ENCODE data around the gene PPP6R1. TPM values are rescaled to one million over a fixed set of nuclear protein-coding genes. Genes with fewer than 3 reads are reported as not detected.

PPP6R1 gene
- total RNA-seq, 2 donors from 2014 or later, result 260 to 492 TPM

- H3K4me3 Mint-ChIP-seq, result peak overlapping the region; percentile 64
- DNase-seq (ENCODE audit: low spot score) (no peak), ATAC-seq (peak in 1 of 2 donors; percentile 62)
- H3K27ac Mint-ChIP-seq, result peak overlapping the region; percentile 29 to 81
- H3K36me3 Mint-ChIP-seq, result peaks cover 5% of the 10 kb centered on the region
- peaks cover 29 to 35% of the 10 kb centered on the region in 2 donors for H3K4me1 Mint-ChIP-seq (ENCODE audit: low read depth in 2 of 2)
- H3K9me3 Mint-ChIP-seq, result no peaks in the 10 kb centered on the region
- H3K27me3 Mint-ChIP-seq, result no peaks in the 10 kb centered on the region
Observed at GRCh38 chr19:55275851-55276719, 17.3 kb upstream of the PPP6R1 start.

- Mint-ChIP-seq H3K27me3 (no peaks in the 10 kb centered on the region), H3K4me3 (no peak overlapping the region), H3K4me1 (ENCODE audit: low read depth in 2 of 2) (peaks cover 23 to 24% of the 10 kb centered on the region in 2 donors), H3K36me3 (peaks cover 5% of the 10 kb centered on the region), H3K27ac (no peak overlapping the region), H3K9me3 (no peaks in the 10 kb centered on the region)
- ATAC-seq (no peak), DNase-seq (ENCODE audit: low spot score) (no peak)
Observed at GRCh38 chr19:55273978-55274707, 15.3 kb upstream of the PPP6R1 start.

GRCh38 chr19:55272142-55272541 lies 13.3 kb upstream of the PPP6R1 start:
- Mint-ChIP-seq H3K36me3 (peaks cover 5% of the 10 kb centered on the region), H3K27me3 (no peaks in the 10 kb centered on the region)
- no peak for ATAC-seq

GRCh38 chr19:55270172-55270942 lies 11.5 kb upstream of the PPP6R1 start:
- peaks cover 6% of the 10 kb centered on the region for H3K9me3 Mint-ChIP-seq
- ATAC-seq (peak; percentile 20 to 51), DNase-seq (ENCODE audit: low spot score) (no peak)
- H3K4me1 Mint-ChIP-seq (ENCODE audit: low read depth in 2 of 2), result peaks cover 14 to 17% of the 10 kb centered on the region in 2 donors
- H3K36me3 Mint-ChIP-seq, result peaks cover 16% of the 10 kb centered on the region
- H3K27me3 Mint-ChIP-seq, result no peaks in the 10 kb centered on the region
- no peak overlapping the region for H3K4me3 Mint-ChIP-seq
- no peak overlapping the region for H3K27ac Mint-ChIP-seq

More at GRCh38 chr19:55272142-55272541, 13.3 kb upstream of the PPP6R1 start:
- Mint-ChIP-seq H3K4me1 (ENCODE audit: low read depth in 2 of 2) (peaks cover 17 to 19% of the 10 kb centered on the region in 2 donors), H3K27ac (no peak overlapping the region), H3K9me3 (no peaks in the 10 kb centered on the region), H3K4me3 (no peak overlapping the region)
- no peak for DNase-seq (ENCODE audit: low spot score)

DNA sequence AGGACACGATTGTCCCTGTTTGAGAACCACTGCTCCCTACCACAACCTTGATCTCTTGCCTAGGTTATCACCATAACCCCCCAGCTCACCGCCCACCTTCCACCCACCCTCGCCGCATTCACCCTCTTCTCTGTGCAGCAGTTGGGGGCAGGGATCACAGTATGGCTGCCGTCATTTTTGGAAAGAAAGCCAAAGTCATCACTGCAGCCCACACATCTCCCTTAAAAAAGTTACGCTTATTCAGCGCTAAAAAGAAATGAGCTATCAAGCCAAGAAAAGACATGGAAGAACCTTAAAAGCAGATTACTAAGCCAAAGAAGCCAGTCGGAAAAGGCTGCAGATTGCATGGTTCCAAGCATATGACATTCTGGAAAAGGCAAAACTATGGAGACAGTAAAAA lies 10.5 kb upstream of the PPP6R1 start:
- no peak for DNase-seq (ENCODE audit: low spot score)
- Mint-ChIP-seq H3K27me3 (no peaks in the 10 kb centered on the region), H3K4me3 (no peak overlapping the region), H3K27ac (no peak overlapping the region), H3K9me3 (peaks cover 6% of the 10 kb centered on the region), H3K4me1 (ENCODE audit: low read depth in 2 of 2) (peaks cover 14 to 17% of the 10 kb centered on the region in 2 donors), H3K36me3 (peaks cover 16% of the 10 kb centered on the region)
- no peak for ATAC-seq

- Mint-ChIP-seq H3K27me3 (no peaks in the 10 kb centered on the region), H3K36me3 (peaks cover 11% of the 10 kb centered on the region), H3K4me3 (no peak overlapping the region), H3K9me3 (peaks cover 6% of the 10 kb centered on the region), H3K27ac (peak overlapping the region; percentile 5 to 59), H3K4me1 (ENCODE audit: low read depth in 2 of 2) (peaks cover 14 to 17% of the 10 kb centered on the region in 2 donors)
- ATAC-seq, result no peak
- no peak for DNase-seq (ENCODE audit: low spot score)
Observed at GRCh38 chr19:55266840-55267239, 8.0 kb upstream of the PPP6R1 start.

- Mint-ChIP-seq H3K9me3 (peaks cover 6% of the 10 kb centered on the region), H3K4me1 (ENCODE audit: low read depth in 2 of 2) (peaks cover 14 to 17% of the 10 kb centered on the region in 2 donors), H3K27ac (peak overlapping the region; percentile 5 to 59), H3K36me3 (peaks cover 10% of the 10 kb centered on the region), H3K27me3 (no peaks in the 10 kb centered on the region), H3K4me3 (peak overlapping the region; percentile 6)
- DNase-seq (ENCODE audit: low spot score) (no peak), ATAC-seq (no peak)
Observed at GRCh38 chr19:55266404-55266803, 7.6 kb upstream of the PPP6R1 start.

- Mint-ChIP-seq H3K27me3 (no peaks in the 10 kb centered on the region), H3K9me3 (peaks cover 6% of the 10 kb centered on the region), H3K4me3 (peak overlapping the region; percentile 6), H3K36me3 (peaks cover 10% of the 10 kb centered on the region), H3K4me1 (ENCODE audit: low read depth in 2 of 2) (peaks cover 13 to 15% of the 10 kb centered on the region in 2 donors), H3K27ac (peak overlapping the region; percentile 5 to 59)
- ATAC-seq, result peak in 1 of 2 donors; percentile 8
- no peak for DNase-seq (ENCODE audit: low spot score)
Observed at GRCh38 chr19:55265723-55266386, 7.0 kb upstream of the PPP6R1 start.

DNA sequence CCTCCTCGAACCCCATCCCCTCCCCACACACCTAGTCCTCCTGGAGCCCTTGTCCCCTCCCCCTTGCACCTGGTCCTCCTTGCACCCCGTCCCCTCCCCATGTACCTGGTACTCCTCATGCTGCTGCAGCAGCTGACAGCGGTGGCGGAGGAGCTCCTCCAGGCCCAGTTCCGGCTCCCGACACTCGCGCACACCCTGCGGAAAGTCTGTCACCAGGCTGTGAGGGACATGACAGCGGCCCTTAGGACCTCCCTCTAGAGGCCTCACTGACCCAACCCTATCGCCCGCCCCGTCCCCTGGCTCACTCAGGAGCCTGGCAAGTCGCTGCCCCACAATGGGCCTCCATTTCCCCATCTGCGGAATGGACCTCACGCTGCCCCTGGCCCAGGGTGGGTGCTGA lies 6.4 kb upstream of the PPP6R1 start:
- H3K9me3 Mint-ChIP-seq, result peaks cover 6% of the 10 kb centered on the region
- no peak overlapping the region for H3K27ac Mint-ChIP-seq
- ATAC-seq (peak in 1 of 2 donors; percentile 8), DNase-seq (ENCODE audit: low spot score) (no peak)
- no peak overlapping the region for H3K4me3 Mint-ChIP-seq
- peaks cover 10% of the 10 kb centered on the region for H3K36me3 Mint-ChIP-seq
- H3K27me3 Mint-ChIP-seq, result no peaks in the 10 kb centered on the region
- peaks cover 12 to 15% of the 10 kb centered on the region in 2 donors for H3K4me1 Mint-ChIP-seq (ENCODE audit: low read depth in 2 of 2)

DNA sequence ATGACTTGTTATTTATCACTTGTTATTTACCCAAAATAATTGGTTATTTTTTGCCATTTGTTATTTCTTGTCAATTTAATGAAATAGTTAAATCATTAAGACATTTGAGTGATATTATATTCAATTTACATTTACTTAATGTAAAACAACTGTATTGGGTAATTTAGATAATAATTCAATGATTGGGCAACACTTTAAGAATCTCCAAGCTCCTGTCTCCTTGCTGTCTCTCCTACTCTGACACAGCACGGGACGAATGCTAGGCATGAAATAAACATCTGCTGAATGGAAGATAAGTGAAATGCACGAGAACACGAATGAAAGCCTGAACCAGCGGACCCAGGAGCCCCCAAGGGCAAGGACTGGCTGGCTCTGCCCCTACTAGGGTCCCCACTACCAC lies 5.7 kb upstream of the PPP6R1 start:
- H3K27ac Mint-ChIP-seq, result no peak overlapping the region
- no peaks in the 10 kb centered on the region for H3K27me3 Mint-ChIP-seq
- H3K4me1 Mint-ChIP-seq (ENCODE audit: low read depth in 2 of 2), result peaks cover 13 to 19% of the 10 kb centered on the region in 2 donors
- ATAC-seq (no peak), DNase-seq (ENCODE audit: low spot score) (no peak)
- H3K36me3 Mint-ChIP-seq, result peaks cover 10% of the 10 kb centered on the region
- peaks cover 6% of the 10 kb centered on the region for H3K9me3 Mint-ChIP-seq
- no peak overlapping the region for H3K4me3 Mint-ChIP-seq

DNA sequence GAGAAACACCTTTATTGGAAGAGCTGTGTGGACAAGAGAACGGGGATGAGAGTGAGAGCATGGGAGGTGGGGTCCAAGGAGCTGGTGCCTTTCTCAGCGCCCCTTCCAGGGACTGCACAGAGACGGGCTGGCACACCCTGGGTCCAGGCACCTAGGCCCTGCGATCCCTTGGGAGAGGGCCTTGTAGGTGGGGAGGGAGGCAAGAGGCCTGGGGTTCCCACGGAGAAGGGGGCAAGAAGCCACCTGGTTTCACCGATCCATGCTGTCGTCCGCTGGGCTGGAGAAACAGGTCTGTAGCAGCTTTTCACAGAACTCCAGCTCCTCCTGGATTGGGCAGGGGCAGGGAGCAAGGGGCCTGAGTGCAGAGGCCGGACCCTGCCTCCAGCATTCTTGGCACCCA lies 3.5 kb upstream of the PPP6R1 start:
- ATAC-seq, result no peak
- no peak overlapping the region for H3K4me3 Mint-ChIP-seq

DNA sequence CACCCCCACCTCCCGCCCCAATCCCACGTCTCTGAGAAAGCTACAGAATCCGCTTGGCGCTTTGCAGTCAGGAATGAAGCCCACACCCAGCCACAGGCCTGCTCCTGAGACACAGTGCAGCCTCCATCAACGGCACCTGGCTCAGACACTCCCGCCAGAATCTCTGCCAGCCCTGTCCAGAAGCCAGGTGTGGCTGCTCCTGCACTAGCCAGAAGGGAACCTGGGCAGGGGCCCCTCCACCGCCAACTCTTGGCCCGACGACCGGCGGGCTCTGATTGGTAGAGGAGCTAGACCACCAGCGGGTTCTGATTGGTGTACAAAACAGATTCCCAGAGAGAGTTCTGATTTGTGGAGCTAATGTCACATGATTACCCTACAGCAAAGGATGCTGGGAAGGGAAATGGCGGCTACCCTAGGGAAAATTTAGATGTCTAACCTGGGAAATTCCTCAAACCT lies 2.9 kb upstream of the PPP6R1 start:
- DNase-seq (ENCODE audit: low spot score), result no peak
- Mint-ChIP-seq H3K36me3 (peaks cover 20% of the 10 kb centered on the region), H3K9me3 (peaks cover 6% of the 10 kb centered on the region), H3K4me3 (no peak overlapping the region), H3K27ac (no peak overlapping the region), H3K27me3 (no peaks in the 10 kb centered on the region), H3K4me1 (ENCODE audit: low read depth in 2 of 2) (peaks cover 28 to 35% of the 10 kb centered on the region in 2 donors)
- no peak for ATAC-seq

More for the DNA sequence above, 3.5 kb upstream of the PPP6R1 start:
- Mint-ChIP-seq H3K9me3 (peaks cover 6% of the 10 kb centered on the region), H3K27ac (no peak overlapping the region), H3K36me3 (peaks cover 19% of the 10 kb centered on the region), H3K4me1 (ENCODE audit: low read depth in 2 of 2) (peaks cover 23 to 30% of the 10 kb centered on the region in 2 donors), H3K27me3 (no peaks in the 10 kb centered on the region)
- DNase-seq (ENCODE audit: low spot score), result no peak

All from natural killer cell treated with Interleukin-12 subunit alpha and Interleukin-12 subunit beta and Interleukin-15 and Interleukin-18, amount 100 ng/mL, for 72 hours (primary cell).